Peyer's patch (tissue), 4 donors: ENCODE results near the gene ESPN. TPM values are rescaled to one million over a fixed set of nuclear protein-coding genes. Genes with fewer than 3 reads are reported as not detected.

Source experiments
- DNase-seq, 3 donors: peaks; one replicate each; pipeline ENCODE4 v3.0.0-alpha.2; 2017 to 2019
- H3K27ac ChIP-seq, 4 donors: fragments of 200-600 bp; sonication (generic); one replicate each; pipeline ENCODE4 v1.5.1; 2016 to 2019
- H3K27me3 ChIP-seq, 2 donors: fragments of 200-600 bp; sonication (generic); one replicate each; pipeline ENCODE4 v1.5.1; 2019
- H3K36me3 ChIP-seq, 3 donors: fragments of 200-600 bp; sonication (generic); one replicate each; pipeline ENCODE4 v1.5.1; 2016 to 2019
- H3K4me1 ChIP-seq, 4 donors: fragments of 200-600 bp; sonication (generic); one replicate each; pipeline ENCODE4 v1.5.1; 2016 to 2019
- H3K4me3 ChIP-seq, 4 donors: fragments of 200-600 bp; sonication (generic); 1 replicate in 3 of 4; 2 replicates in 1 of 4; pipeline ENCODE4 v1.5.1; 2016 to 2019; ENCODE audit warnings: mild to moderate bottlenecking in 1 of 4
- H3K9me3 ChIP-seq, 4 donors: fragments of 200-600 bp; sonication (generic); one replicate each; pipeline ENCODE4 v1.5.1; 2016 to 2019; ENCODE audit warnings: mild to moderate bottlenecking in 1 of 4
- POLR2A ChIP-seq, 2 donors: fragments of 450-650 bp; IDR thresholded peaks; one replicate each; pipeline ENCODE4 v1.5.1; 2017; ENCODE audit warnings: antibody characterized with exemption in 2 of 2, mild to moderate bottlenecking in 2 of 2, moderate library complexity in 2 of 2
- total RNA-seq, 4 donors: library from RNA; depleted of rRNA; stranded (reverse); fragments of >200 nt; gene quantifications; one replicate each; pipeline ENCODE4 v1.1.0, GENCODE V29; 2016
- TF ChIP-seq, protein P1 (sequence below), 6 experiments: fragments of 450-650 bp in 4 of 6; fragments of 200-600 bp in 2 of 6; sonication (generic) in 1 of 6; IDR thresholded peaks; one replicate each; pipeline ENCODE4 v1.5.1; 2017 to 2019; ENCODE audit warnings: antibody characterized with exemption in 6 of 6, mild to moderate bottlenecking in 3 of 6, moderate library complexity in 1 of 6

Gene ESPN
- total RNA-seq, 4 donors from 2014 or later, result 17.3 to 390 (median 306) TPM

DNA sequence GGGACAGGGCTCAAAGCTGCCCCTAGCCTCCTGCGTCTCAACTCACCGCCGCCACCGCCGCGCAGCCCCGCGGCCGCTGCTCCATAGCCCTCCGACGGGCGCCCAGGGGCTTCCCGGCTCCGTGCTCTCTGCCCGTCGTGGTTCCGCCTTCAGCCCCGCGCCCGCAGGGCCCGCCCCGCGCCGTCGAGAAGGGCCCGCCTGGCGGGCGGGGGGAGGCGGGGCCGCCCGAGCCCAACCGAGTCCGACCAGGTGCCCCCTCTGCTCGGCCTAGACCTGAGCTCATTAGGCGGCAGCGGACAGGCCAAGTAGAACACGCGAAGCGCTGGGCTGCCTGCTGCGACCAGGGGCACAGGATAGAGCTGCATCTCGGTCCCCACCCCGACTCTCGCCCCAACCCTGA, 41.4 kb downstream of the ESPN start, which contains the start of gene TNFRSF25:
TNFRSF25 (minus strand) TSS at position 151 of the 400 bp plus-strand sequence; CDS start at position 85, 66 bp downstream.
- Histone ChIP-seq H3K27ac (peak within 1 kb of the TSS; percentile 30 to 70 (median 42)), H3K9me3 (no peaks in the 10 kb centered on the region), H3K4me1 (peaks cover 0 to 25% (median 2%) of the 10 kb centered on the region in 4 donors), H3K27me3 (no peaks in the 10 kb centered on the region), H3K36me3 (peaks cover 0 to 40% (median 0%) of the 10 kb centered on the region in 3 donors), H3K4me3 (peak within 1 kb of the TSS; percentile 30 to 51 (median 41))
- no peak for DNase-seq
- TF ChIP-seq POLR2A (IDR thresholded peaks at IDR 0.05), result no peak
- TF ChIP-seq, protein P1, sequence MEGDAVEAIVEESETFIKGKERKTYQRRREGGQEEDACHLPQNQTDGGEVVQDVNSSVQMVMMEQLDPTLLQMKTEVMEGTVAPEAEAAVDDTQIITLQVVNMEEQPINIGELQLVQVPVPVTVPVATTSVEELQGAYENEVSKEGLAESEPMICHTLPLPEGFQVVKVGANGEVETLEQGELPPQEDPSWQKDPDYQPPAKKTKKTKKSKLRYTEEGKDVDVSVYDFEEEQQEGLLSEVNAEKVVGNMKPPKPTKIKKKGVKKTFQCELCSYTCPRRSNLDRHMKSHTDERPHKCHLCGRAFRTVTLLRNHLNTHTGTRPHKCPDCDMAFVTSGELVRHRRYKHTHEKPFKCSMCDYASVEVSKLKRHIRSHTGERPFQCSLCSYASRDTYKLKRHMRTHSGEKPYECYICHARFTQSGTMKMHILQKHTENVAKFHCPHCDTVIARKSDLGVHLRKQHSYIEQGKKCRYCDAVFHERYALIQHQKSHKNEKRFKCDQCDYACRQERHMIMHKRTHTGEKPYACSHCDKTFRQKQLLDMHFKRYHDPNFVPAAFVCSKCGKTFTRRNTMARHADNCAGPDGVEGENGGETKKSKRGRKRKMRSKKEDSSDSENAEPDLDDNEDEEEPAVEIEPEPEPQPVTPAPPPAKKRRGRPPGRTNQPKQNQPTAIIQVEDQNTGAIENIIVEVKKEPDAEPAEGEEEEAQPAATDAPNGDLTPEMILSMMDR (IDR thresholded peaks at IDR 0.05), result no peak

DNA sequence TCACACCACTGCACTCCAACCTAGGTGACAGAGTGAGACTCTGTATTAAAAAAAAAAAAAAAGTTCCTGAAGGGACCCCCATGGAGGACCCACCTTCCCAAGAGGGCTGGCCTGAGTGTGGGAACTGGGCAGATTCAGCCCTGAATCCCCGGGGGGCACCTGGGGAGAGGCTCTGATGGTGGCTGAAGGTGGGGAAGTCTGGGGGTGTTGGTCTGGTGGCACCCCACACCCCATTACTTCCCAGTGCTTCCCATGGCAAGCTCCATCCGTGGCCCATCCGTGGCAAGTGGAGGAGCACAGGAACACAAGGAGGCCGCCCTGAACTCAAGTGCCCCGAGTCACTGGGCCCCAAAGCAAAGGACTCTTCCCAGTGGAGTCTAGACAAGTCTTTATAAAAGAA, 42.2 kb downstream of the ESPN start:
- no peak for TF ChIP-seq POLR2A (IDR thresholded peaks at IDR 0.05)
- TF ChIP-seq, protein P1 (IDR thresholded peaks at IDR 0.05), result no peak
- no peak overlapping the region for H3K4me3 ChIP-seq
- peaks cover 0 to 32% (median 0%) of the 10 kb centered on the region in 3 donors for H3K36me3 ChIP-seq
- peaks cover 0 to 25% (median 0%) of the 10 kb centered on the region in 4 donors for H3K4me1 ChIP-seq
- no peaks in the 10 kb centered on the region for H3K27me3 ChIP-seq
- H3K9me3 ChIP-seq, result no peaks in the 10 kb centered on the region
- no peak overlapping the region for H3K27ac ChIP-seq
- DNase-seq, result no peak

GRCh38 chr1:6467224-6467623, 42.6 kb downstream of the ESPN start:
- H3K4me1 ChIP-seq, result peaks cover 0 to 25% (median 0%) of the 10 kb centered on the region in 4 donors
- peaks cover 0 to 29% (median 0%) of the 10 kb centered on the region in 3 donors for H3K36me3 ChIP-seq
- no peak overlapping the region for H3K27ac ChIP-seq
- no peaks in the 10 kb centered on the region for H3K9me3 ChIP-seq
- H3K4me3 ChIP-seq, result no peak overlapping the region
- DNase-seq, result no peak
- H3K27me3 ChIP-seq, result no peaks in the 10 kb centered on the region
- TF ChIP-seq, protein P1 (IDR thresholded peaks at IDR 0.05), result no peak
- TF ChIP-seq POLR2A (IDR thresholded peaks at IDR 0.05), result no peak

- H3K27me3 ChIP-seq, result no peaks in the 10 kb centered on the region
- no peak for DNase-seq
- H3K9me3 ChIP-seq, result no peaks in the 10 kb centered on the region
- H3K4me3 ChIP-seq, result no peak overlapping the region
- H3K27ac ChIP-seq, result no peak overlapping the region
- TF ChIP-seq POLR2A (IDR thresholded peaks at IDR 0.05), result no peak
- TF ChIP-seq, protein P1 (IDR thresholded peaks at IDR 0.05), result no peak
- H3K4me1 ChIP-seq, result peaks cover 0 to 30% (median 0%) of the 10 kb centered on the region in 4 donors
- peaks cover 0 to 29% (median 0%) of the 10 kb centered on the region in 3 donors for H3K36me3 ChIP-seq
Observed at GRCh38 chr1:6467744-6468688, 43.4 kb downstream of the ESPN start.

DNA sequence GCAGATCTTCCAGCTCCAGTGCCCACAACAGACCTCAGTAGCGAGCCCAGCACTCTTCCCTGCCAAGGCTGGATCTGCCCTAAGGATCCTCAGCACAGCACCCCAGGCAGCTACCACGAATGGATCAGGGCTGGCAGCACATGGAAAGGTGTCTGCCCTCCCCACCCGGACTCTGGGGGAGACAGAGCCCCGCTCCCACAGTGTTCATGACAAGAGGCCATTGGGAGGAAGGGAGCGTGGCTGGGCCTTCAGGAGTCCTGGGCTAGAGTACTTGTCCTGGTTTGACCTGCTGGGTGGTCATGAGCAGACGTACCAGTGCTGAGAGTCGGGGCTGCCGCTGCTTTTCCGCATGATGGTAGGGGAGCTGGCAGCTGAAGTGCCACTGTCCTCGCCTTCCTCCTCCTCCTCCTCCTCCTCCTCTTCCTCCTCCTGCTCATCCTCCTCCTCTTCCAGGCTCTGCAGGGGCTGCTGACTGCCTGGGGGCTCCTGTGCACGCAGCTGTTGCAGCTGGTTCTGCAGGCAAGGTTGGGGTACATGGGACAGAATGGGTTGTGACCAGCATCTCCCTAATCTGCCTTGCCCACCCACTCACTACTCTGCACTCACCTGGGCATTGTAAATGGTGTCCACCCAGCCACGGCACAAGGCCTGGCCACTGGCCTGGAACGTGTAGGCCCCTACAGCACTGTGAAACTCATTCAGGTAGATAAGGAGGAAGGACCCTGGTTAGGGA, 44.3 kb downstream of the ESPN start:
- peaks cover 0 to 34% (median 0%) of the 10 kb centered on the region in 4 donors for H3K4me1 ChIP-seq

More for the DNA sequence above, 44.3 kb downstream of the ESPN start:
- Histone ChIP-seq H3K9me3 (no peaks in the 10 kb centered on the region), H3K27me3 (no peaks in the 10 kb centered on the region), H3K36me3 (peaks cover 0 to 29% (median 0%) of the 10 kb centered on the region in 3 donors), H3K4me3 (no peak overlapping the region), H3K27ac (no peak overlapping the region)
- DNase-seq, result no peak
- no peak for TF ChIP-seq POLR2A (IDR thresholded peaks at IDR 0.05)
- TF ChIP-seq, protein P1 (IDR thresholded peaks at IDR 0.05), result no peak
